ENCODE measurements around the gene ZNF891. TPM values are rescaled to one million over a fixed set of nuclear protein-coding genes. Genes with fewer than 3 reads are reported as not detected.
A peak's percentile ranks its signal among the peaks of the same experiment; 100 is the strongest.

The ZNF891 gene
- 0.43 and 0.66 TPM in 2 replicates for polyA plus RNA-seq (2011; rRNA removed)
- 0.64 and 1.1 TPM in 2 replicates for polyA minus RNA-seq (2011; rRNA and poly(A)+ RNA removed)

DNA sequence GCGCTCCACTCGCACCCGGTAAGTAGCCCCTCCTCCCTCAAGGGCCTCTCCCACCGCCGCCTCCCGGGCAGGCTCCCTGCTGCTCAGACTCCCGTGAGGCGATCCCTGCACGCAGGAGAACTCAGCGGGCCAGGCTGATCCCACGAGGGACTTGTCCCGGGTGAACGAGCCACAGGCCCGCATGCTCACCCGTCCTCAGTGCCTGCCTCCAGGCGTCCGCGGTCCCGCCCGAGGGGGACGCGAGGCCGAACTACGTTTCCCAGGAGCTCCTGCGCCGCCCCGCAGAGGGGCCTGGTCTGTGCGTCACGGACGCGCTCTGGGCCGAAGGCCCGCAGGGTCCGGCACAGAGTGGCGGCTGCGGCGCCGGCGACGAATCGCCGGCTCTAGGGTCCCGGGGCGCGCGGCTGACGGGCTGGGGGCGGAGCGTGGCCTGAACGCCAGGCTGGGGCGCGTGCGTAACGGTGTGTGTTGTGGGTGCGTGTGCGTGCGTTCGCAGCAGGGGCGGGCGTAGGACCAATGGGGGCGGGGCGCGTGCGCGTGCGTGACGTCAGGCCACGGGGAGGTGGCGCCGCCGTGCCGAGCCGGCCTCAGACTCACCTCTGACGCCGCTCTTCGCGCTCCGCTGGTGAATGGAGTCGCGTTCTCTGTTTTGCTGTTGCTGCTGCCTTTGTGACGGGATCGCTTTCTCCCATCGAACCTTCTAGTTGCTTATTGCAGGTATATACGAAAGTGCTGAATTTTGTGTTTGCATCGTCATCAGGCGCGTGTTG lies at the start of gene ZNF891, which contains the start of gene ZNF10:
Gene ZNF891 (minus strand): TSS at position 237 of the 770 bp plus-strand sequence. CDS start 8,356 bp downstream, outside the sequence.
Gene ZNF10 (plus strand): TSS at position 590 of the 770 bp plus-strand sequence. CDS start 13,866 bp downstream, outside the sequence.
- peaks cover 42% of the 10 kb centered on the region for H3K9me3 ChIP-seq (ENCODE audit: control insufficient read depth, insufficient read depth, low read length)
- peak; percentile 90 for DNase-seq (ENCODE audit: low read depth, low spot score)
- CTCF ChIA-PET = interaction anchor here (1.8 kb wide), 1 partner anchor 51 kb away, joined by 8 read pairs; the partner anchor contains the start of gene ZNF268
- TF ChIP-seq, protein P1, sequence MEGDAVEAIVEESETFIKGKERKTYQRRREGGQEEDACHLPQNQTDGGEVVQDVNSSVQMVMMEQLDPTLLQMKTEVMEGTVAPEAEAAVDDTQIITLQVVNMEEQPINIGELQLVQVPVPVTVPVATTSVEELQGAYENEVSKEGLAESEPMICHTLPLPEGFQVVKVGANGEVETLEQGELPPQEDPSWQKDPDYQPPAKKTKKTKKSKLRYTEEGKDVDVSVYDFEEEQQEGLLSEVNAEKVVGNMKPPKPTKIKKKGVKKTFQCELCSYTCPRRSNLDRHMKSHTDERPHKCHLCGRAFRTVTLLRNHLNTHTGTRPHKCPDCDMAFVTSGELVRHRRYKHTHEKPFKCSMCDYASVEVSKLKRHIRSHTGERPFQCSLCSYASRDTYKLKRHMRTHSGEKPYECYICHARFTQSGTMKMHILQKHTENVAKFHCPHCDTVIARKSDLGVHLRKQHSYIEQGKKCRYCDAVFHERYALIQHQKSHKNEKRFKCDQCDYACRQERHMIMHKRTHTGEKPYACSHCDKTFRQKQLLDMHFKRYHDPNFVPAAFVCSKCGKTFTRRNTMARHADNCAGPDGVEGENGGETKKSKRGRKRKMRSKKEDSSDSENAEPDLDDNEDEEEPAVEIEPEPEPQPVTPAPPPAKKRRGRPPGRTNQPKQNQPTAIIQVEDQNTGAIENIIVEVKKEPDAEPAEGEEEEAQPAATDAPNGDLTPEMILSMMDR (IDR thresholded peaks at IDR 0.05; ENCODE audit: low read depth, low read length) = no peak
- peak within 1 kb of the TSS; percentile 71 for H3K4me3 ChIP-seq (ENCODE audit: low read depth, low read length)
- H3K27me3 ChIP-seq (ENCODE audit: control insufficient read depth, insufficient read depth, low read length) = no peaks in the 10 kb centered on the region
- POLR2A ChIA-PET = interaction anchor here (0.7 to 1.2 kb wide), 4 partner anchors 41 to 243 kb away, joined by 4 to 9 read pairs (median 4); partner anchors contain the start of genes CHFR and ZNF140
- peak within 1 kb of the TSS; percentile 89 for H3K27ac ChIP-seq (ENCODE audit: low read depth, low read length)

DNA sequence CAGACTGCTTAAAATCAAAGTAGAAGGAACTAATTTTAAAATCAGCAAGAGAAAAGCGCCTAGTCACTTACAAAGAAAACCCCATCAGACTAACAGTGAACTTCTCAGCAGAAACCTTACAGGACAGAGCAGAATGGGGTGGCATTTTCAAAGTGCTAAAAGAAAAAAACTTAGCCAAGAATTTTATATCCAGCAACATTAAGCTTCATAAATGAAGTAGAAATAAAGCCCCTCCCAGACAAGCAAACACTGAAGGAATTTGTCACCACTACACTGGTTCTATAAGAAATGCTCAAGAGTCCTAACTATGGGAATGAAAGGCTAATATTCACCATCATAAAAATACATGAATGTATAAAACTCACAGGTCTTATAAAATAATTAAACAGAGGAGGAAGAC lies 44.8 kb upstream of the ZNF891 start:
- peaks cover 34% of the 10 kb centered on the region for H3K9me3 ChIP-seq (ENCODE audit: control insufficient read depth, insufficient read depth, low read length)
- ChIA-PET CTCF (no interaction called here), POLR2A (no interaction called here)
- no peak overlapping the region for H3K4me3 ChIP-seq (ENCODE audit: low read depth, low read length)
- DNase-seq (ENCODE audit: low read depth, low spot score) = no peak
- TF ChIP-seq, protein P1 (IDR thresholded peaks at IDR 0.05; ENCODE audit: low read depth, low read length) = no peak
- H3K27me3 ChIP-seq (ENCODE audit: control insufficient read depth, insufficient read depth, low read length) = no peaks in the 10 kb centered on the region
- H3K27ac ChIP-seq (ENCODE audit: low read depth, low read length) = no peak overlapping the region

DNA sequence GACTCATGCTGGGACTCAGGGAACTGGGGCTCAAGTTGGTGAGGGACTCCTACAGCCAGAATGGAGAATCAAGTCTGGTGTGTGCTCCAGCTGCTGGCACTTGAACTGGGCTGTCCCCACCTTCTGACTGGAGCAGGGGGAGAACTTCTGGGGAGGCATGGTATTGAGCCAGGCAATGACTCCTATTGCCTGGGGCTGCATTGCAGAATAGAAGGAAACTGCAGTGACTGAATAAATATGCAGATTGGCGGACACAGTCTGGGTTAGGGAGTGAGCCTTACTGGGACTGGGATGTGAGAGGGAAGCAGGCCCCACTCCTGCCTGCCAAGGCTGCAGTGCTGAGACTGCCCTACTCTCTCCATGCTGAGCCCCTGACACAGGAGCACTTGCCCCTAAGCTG lies 42.4 kb upstream of the ZNF891 start:
- Histone ChIP-seq H3K4me3 (ENCODE audit: low read depth, low read length) (no peak overlapping the region), H3K9me3 (ENCODE audit: control insufficient read depth, insufficient read depth, low read length) (peaks cover 36% of the 10 kb centered on the region), H3K27ac (ENCODE audit: low read depth, low read length) (no peak overlapping the region), H3K27me3 (ENCODE audit: control insufficient read depth, insufficient read depth, low read length) (no peaks in the 10 kb centered on the region)
- ChIA-PET CTCF (interaction anchor here (1.1 kb wide), 1 partner anchor 9 kb away, joined by 3 read pairs; the partner anchor contains the start of gene ZNF268), POLR2A (no interaction called here)
- TF ChIP-seq, protein P1 (IDR thresholded peaks at IDR 0.05; ENCODE audit: low read depth, low read length) = no peak
- no peak for DNase-seq (ENCODE audit: low read depth, low spot score)

DNA sequence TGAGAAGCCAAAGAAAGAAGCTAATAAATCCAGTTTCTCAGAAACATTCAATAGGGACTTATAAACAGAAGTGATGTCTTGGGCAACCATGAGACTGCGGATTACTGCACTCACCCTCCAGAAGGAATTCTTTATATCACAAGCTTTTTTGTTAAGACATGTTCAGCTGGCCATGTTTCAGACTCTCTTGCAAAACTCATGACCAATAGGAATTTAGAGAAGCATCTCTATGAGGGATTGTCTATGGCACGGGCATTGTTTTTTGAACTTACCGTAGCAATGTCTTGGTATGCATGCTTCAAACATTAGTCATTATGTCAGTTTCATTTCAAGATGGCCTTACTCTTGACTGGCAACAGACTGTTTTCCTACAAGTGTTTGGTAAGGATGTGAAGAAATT lies 35.7 kb upstream of the ZNF891 start:
- Histone ChIP-seq H3K4me3 (ENCODE audit: low read depth, low read length) (no peak overlapping the region), H3K27me3 (ENCODE audit: control insufficient read depth, insufficient read depth, low read length) (no peaks in the 10 kb centered on the region), H3K9me3 (ENCODE audit: control insufficient read depth, insufficient read depth, low read length) (peaks cover 37% of the 10 kb centered on the region), H3K27ac (ENCODE audit: low read depth, low read length) (no peak overlapping the region)
- TF ChIP-seq, protein P1 (IDR thresholded peaks at IDR 0.05; ENCODE audit: low read depth, low read length) = no peak
- CTCF ChIA-PET = no interaction called here
- POLR2A ChIA-PET = no interaction called here
- no peak for DNase-seq (ENCODE audit: low read depth, low spot score)

DNA sequence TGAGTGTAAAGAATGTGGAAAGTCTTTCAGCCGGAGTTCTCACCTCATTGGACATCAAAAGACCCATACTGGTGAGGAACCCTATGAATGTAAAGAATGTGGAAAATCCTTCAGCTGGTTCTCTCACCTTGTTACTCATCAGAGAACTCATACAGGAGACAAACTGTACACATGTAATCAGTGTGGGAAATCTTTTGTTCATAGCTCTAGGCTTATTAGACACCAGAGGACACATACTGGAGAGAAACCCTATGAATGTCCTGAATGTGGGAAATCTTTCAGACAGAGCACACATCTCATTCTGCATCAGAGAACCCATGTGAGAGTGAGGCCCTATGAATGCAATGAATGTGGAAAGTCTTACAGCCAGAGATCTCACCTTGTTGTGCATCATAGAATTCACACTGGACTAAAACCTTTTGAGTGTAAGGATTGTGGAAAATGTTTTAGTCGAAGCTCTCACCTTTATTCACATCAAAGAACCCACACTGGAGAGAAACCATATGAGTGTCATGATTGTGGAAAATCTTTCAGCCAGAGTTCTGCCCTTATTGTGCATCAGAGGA lies 26.1 kb upstream of the ZNF891 start:
- POLR2A ChIA-PET = no interaction called here
- CTCF ChIA-PET = no interaction called here
- Histone ChIP-seq H3K27ac (ENCODE audit: low read depth, low read length) (no peak overlapping the region), H3K9me3 (ENCODE audit: control insufficient read depth, insufficient read depth, low read length) (peaks cover 38% of the 10 kb centered on the region), H3K27me3 (ENCODE audit: control insufficient read depth, insufficient read depth, low read length) (no peaks in the 10 kb centered on the region), H3K4me3 (ENCODE audit: low read depth, low read length) (no peak overlapping the region)
- TF ChIP-seq, protein P1 (IDR thresholded peaks at IDR 0.05; ENCODE audit: low read depth, low read length) = no peak
- no peak for DNase-seq (ENCODE audit: low read depth, low spot score)

All from AG04450 (cell line).